ENCODE data around the gene OR6N1. TPM values are rescaled to one million over a fixed set of nuclear protein-coding genes. Genes with fewer than 3 reads are reported as not detected.

Gene OR6N1
- polyA plus RNA-seq, 1 donor (not counting 4 experiments of a cell fraction or from before 2014, with no cell fraction given): not detected

DNA sequence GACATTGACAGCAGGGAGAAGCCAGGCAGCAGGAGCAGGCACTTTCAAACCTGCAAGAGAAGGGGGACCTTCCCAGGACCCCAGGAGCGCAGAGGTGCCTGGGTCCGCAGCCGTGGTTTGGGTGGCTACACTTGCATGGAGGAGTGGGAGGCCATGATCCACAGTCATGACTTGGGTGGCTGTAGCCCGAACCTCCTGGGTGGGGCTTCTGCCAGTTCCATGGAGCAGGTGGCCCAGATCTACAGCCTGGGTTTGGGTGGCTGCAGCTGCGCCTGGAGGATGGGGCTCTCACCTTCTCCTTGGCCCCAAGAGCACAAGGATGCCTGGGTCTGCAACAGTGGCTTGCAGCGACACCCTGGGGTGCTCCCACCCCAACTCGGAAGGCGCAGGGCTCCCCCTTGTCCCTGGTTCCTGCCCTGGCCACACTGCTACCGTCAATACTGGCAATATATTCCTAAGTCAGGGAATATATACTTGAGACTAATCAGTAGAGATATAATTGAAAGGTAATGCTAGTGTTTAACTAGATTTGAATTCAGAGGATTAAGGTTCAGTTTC lies 19.8 kb downstream of the OR6N1 start:
- Histone ChIP-seq H2AFZ (ENCODE audit: control insufficient read depth, low read length) (no peak overlapping the region), H3K4me3 (ENCODE audit: control insufficient read depth in 2 of 3, extremely low read depth in 1 of 3, insufficient read depth in 2 of 3, low read depth in 1 of 3, low read length in 3 of 3) (no peak overlapping the region), H3K4me1 (ENCODE audit: control insufficient read depth, extremely low read depth, insufficient read depth, low read length) (no peaks in the 10 kb centered on the region), H3K9me1 (ENCODE audit: control insufficient read depth, extremely low read depth, insufficient read depth, low read length) (no peaks in the 10 kb centered on the region), H3K9me3 (ENCODE audit: control insufficient read depth, low read depth, low read length) (no peaks in the 10 kb centered on the region), H3K36me3 (ENCODE audit: control insufficient read depth in 2 of 2, extremely low read depth in 1 of 2, insufficient read depth in 2 of 2, low read length in 2 of 2) (no peaks in the 10 kb centered on the region), H3K4me2 (ENCODE audit: control insufficient read depth, extremely low read depth, insufficient read depth, low read depth, low read length) (no peak overlapping the region), H3K9ac (ENCODE audit: control insufficient read depth, extremely low read depth, insufficient read depth, low read length) (no peak overlapping the region), H4K20me1 (ENCODE audit: control insufficient read depth, extremely low read depth, insufficient read depth, low read length) (no peaks in the 10 kb centered on the region), H3K79me2 (ENCODE audit: control insufficient read depth, insufficient read depth, low read length) (no peaks in the 10 kb centered on the region), H3K27me3 (ENCODE audit: control insufficient read depth, extremely low read depth, insufficient read depth, low read length) (no peaks in the 10 kb centered on the region), H3K27ac (ENCODE audit: control insufficient read depth, insufficient read depth, low read length) (no peak overlapping the region)
- no peak for TF ChIP-seq EZH2 (IDR thresholded peaks at IDR 0.05; ENCODE audit: low read length)
- TF ChIP-seq, protein P1, sequence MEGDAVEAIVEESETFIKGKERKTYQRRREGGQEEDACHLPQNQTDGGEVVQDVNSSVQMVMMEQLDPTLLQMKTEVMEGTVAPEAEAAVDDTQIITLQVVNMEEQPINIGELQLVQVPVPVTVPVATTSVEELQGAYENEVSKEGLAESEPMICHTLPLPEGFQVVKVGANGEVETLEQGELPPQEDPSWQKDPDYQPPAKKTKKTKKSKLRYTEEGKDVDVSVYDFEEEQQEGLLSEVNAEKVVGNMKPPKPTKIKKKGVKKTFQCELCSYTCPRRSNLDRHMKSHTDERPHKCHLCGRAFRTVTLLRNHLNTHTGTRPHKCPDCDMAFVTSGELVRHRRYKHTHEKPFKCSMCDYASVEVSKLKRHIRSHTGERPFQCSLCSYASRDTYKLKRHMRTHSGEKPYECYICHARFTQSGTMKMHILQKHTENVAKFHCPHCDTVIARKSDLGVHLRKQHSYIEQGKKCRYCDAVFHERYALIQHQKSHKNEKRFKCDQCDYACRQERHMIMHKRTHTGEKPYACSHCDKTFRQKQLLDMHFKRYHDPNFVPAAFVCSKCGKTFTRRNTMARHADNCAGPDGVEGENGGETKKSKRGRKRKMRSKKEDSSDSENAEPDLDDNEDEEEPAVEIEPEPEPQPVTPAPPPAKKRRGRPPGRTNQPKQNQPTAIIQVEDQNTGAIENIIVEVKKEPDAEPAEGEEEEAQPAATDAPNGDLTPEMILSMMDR (optimal IDR thresholded peaks at IDR 0.05 in 1 of 3, IDR thresholded peaks at IDR 0.05 in 1 of 3, conservative IDR thresholded peaks at IDR 0.05 in 1 of 3; ENCODE audit: extremely low read depth in 1 of 3, insufficient read depth in 2 of 3, low read length in 3 of 3): no peak
- DNase-seq (ENCODE audit: low read depth, low spot score) (no peak), FAIRE-seq (no peak)
- dilution Hi-C loops (cut with MboI; ENCODE audit: extremely low pct_ligation_motif_present, low sequenced_read_pairs): no loop called here

DNA sequence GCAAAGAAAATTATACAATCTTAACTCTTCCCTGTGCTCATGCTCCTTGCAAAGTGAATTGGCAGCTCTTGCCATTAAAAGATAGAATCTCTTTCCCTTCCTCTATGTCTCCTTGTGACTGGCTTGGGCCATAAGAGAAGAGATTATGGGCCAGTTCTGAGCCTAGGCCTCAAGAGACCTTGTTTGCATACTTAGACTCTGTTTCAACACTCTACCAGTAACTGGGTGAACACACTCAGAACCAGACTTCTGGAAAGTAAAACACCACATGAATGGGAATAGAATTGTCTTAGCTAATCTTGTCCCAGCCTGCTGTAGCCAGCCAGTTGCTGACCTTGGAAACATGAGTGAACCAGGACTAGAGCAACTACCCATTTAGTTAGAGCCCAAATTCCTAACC lies 36.1 kb downstream of the OR6N1 start:
- Histone ChIP-seq H2AFZ (ENCODE audit: control insufficient read depth, low read length) (no peak overlapping the region), H3K79me2 (ENCODE audit: control insufficient read depth, insufficient read depth, low read length) (no peaks in the 10 kb centered on the region), H3K27ac (ENCODE audit: control insufficient read depth, insufficient read depth, low read length) (no peak overlapping the region), H3K4me3 (ENCODE audit: control insufficient read depth in 2 of 3, extremely low read depth in 1 of 3, insufficient read depth in 2 of 3, low read depth in 1 of 3, low read length in 3 of 3) (no peak overlapping the region), H3K4me2 (ENCODE audit: control insufficient read depth, extremely low read depth, insufficient read depth, low read depth, low read length) (no peak overlapping the region), H3K9me3 (ENCODE audit: control insufficient read depth, low read depth, low read length) (no peaks in the 10 kb centered on the region), H3K4me1 (ENCODE audit: control insufficient read depth, extremely low read depth, insufficient read depth, low read length) (no peaks in the 10 kb centered on the region), H4K20me1 (ENCODE audit: control insufficient read depth, extremely low read depth, insufficient read depth, low read length) (no peaks in the 10 kb centered on the region), H3K9me1 (ENCODE audit: control insufficient read depth, extremely low read depth, insufficient read depth, low read length) (no peaks in the 10 kb centered on the region), H3K9ac (ENCODE audit: control insufficient read depth, extremely low read depth, insufficient read depth, low read length) (no peak overlapping the region), H3K27me3 (ENCODE audit: control insufficient read depth, extremely low read depth, insufficient read depth, low read length) (no peaks in the 10 kb centered on the region), H3K36me3 (ENCODE audit: control insufficient read depth in 2 of 2, extremely low read depth in 1 of 2, insufficient read depth in 2 of 2, low read length in 2 of 2) (no peaks in the 10 kb centered on the region)
- dilution Hi-C loops (cut with MboI; ENCODE audit: extremely low pct_ligation_motif_present, low sequenced_read_pairs): no loop called here
- DNase-seq (ENCODE audit: low read depth, low spot score) (no peak), FAIRE-seq (no peak)
- TF ChIP-seq EZH2 (IDR thresholded peaks at IDR 0.05; ENCODE audit: low read length): no peak
- TF ChIP-seq, protein P1 (optimal IDR thresholded peaks at IDR 0.05 in 1 of 3, IDR thresholded peaks at IDR 0.05 in 1 of 3, conservative IDR thresholded peaks at IDR 0.05 in 1 of 3; ENCODE audit: extremely low read depth in 1 of 3, insufficient read depth in 2 of 3, low read length in 3 of 3): no peak
